NCI-H446 (cell line): ENCODE results near the gene CRADD.
"Not testable (repeated sequence)": the region's sequence is repeated elsewhere in the genome, so short reads cannot be mapped to it uniquely, and the experiment has no call there.

Experiments
- DNase-seq, 2 experiments: peaks; one replicate each; lab custom pipeline; 2025; lab: John Stamatoyannopoulos, UW

Gene CRADD

GRCh38 chr12:93758801-93759373 is 81.7 kb downstream of the CRADD start:
- DNase-seq = no peak

GRCh38 chr12:93759512-93760081 is 82.4 kb downstream of the CRADD start:
- no peak for DNase-seq

- DNase-seq = no peak
These were observed 83.2 kb downstream of the CRADD start for GRCh38 chr12:93760275-93760875.

- peak in 1 of 2 experiments; percentile 16 for DNase-seq
These were observed 85.0 kb downstream of the CRADD start for GRCh38 chr12:93762059-93762719.

GRCh38 chr12:93762912-93763553 is 85.9 kb downstream of the CRADD start:
- no peak for DNase-seq

- DNase-seq = peak; percentile 76 to 81
These were observed 86.6 kb downstream of the CRADD start for GRCh38 chr12:93763746-93764147.

GRCh38 chr12:93766371-93766770 is 89.2 kb downstream of the CRADD start:
- DNase-seq = no peak

- DNase-seq = peak; percentile 86 to 88
These were observed 89.8 kb downstream of the CRADD start for GRCh38 chr12:93766796-93767523.

- DNase-seq = peak in 1 of 2 experiments; percentile 83
These were observed 90.3 kb downstream of the CRADD start for GRCh38 chr12:93767524-93767863.

GRCh38 chr12:93772003-93772700 is 95.0 kb downstream of the CRADD start:
- no peak for DNase-seq

- no peak for DNase-seq
These were observed 96.1 kb downstream of the CRADD start for GRCh38 chr12:93773122-93773871.

- DNase-seq = no peak
These were observed 99.4 kb downstream of the CRADD start for GRCh38 chr12:93776581-93777018.

- no peak for DNase-seq
These were observed 100.1 kb downstream of the CRADD start for GRCh38 chr12:93777254-93777653.

GRCh38 chr12:93778306-93778705 is 101.1 kb downstream of the CRADD start:
- DNase-seq = peak in 1 of 2 experiments; percentile 49

- peak in 1 of 2 experiments; percentile 19 for DNase-seq
These were observed 101.6 kb downstream of the CRADD start for GRCh38 chr12:93778766-93779165.

GRCh38 chr12:93780101-93780641 is 103.0 kb downstream of the CRADD start:
- no peak for DNase-seq

GRCh38 chr12:93780886-93781285 is 103.7 kb downstream of the CRADD start:
- not testable (repeated sequence) for DNase-seq

GRCh38 chr12:93781961-93782360 is 104.8 kb downstream of the CRADD start:
- DNase-seq = not testable (repeated sequence)

- peak in 1 of 2 experiments; percentile 35 for DNase-seq
These were observed 105.7 kb downstream of the CRADD start for GRCh38 chr12:93782853-93783252.

- no peak for DNase-seq
These were observed 106.7 kb downstream of the CRADD start for GRCh38 chr12:93783832-93784231.
